NCI-H146 treated with DMSO at 0.1 percent for 48 hours (cell line): ENCODE measurements around the gene HYAL2.
A peak's percentile ranks its signal among the peaks of the same experiment; 100 is the strongest.
"Not testable (repeated sequence)": the region's sequence is repeated elsewhere in the genome, so short reads cannot be mapped to it uniquely, and the experiment has no call there.

ENCODE experiments used
- DNase-seq: peaks from one replicate; lab custom pipeline; 2025; ENCODE audit not compliant: unreplicated experiment; lab: John Stamatoyannopoulos, UW

Gene HYAL2

GRCh38 chr3:50292159-50293078, 30.1 kb downstream of the HYAL2 start, which contains the start of gene IFRD2:
Gene IFRD2 (minus strand): TSS chr3:50292429. CDS start chr3:50292274, 155 bp downstream.
- peak; percentile 83 for DNase-seq

GRCh38 chr3:50290161-50290641, 32.3 kb downstream of the HYAL2 start:
- no peak for DNase-seq

GRCh38 chr3:50289130-50289529, 33.4 kb downstream of the HYAL2 start:
- DNase-seq = no peak

- DNase-seq = no peak
These were observed 34.0 kb downstream of the HYAL2 start for GRCh38 chr3:50288387-50289007.

- no peak for DNase-seq
These were observed 35.3 kb downstream of the HYAL2 start for GRCh38 chr3:50287262-50287661.

- DNase-seq = no peak
These were observed 36.0 kb downstream of the HYAL2 start for GRCh38 chr3:50286322-50287227.

- not testable (repeated sequence) for DNase-seq
These were observed 38.4 kb downstream of the HYAL2 start for GRCh38 chr3:50284121-50284520.

GRCh38 chr3:50279255-50280016, 43.1 kb downstream of the HYAL2 start:
- DNase-seq = no peak

GRCh38 chr3:50278880-50279224, 43.7 kb downstream of the HYAL2 start, which contains the start of gene LSMEM2:
Gene LSMEM2 (plus strand): TSS chr3:50279087. CDS start chr3:50279114, 27 bp downstream.
- DNase-seq = no peak

GRCh38 chr3:50278123-50278879, 44.2 kb downstream of the HYAL2 start:
- no peak for DNase-seq

GRCh38 chr3:50276762-50277101, 45.8 kb downstream of the HYAL2 start:
- DNase-seq = no peak

- DNase-seq = no peak
These were observed 46.4 kb downstream of the HYAL2 start for GRCh38 chr3:50275996-50276761.

GRCh38 chr3:50275141-50275995, 47.2 kb downstream of the HYAL2 start:
- DNase-seq = no peak

- DNase-seq = no peak
These were observed 48.0 kb downstream of the HYAL2 start for GRCh38 chr3:50274371-50275104.

GRCh38 chr3:50273689-50274065, 48.9 kb downstream of the HYAL2 start:
- no peak for DNase-seq

- DNase-seq = peak; percentile 40
These were observed 49.4 kb downstream of the HYAL2 start for GRCh38 chr3:50272911-50273688.

- DNase-seq = not testable (repeated sequence)
These were observed 50.0 kb downstream of the HYAL2 start for GRCh38 chr3:50272538-50272910.
